Measurements from ENCODE around the gene RABGAP1L.

DNA sequence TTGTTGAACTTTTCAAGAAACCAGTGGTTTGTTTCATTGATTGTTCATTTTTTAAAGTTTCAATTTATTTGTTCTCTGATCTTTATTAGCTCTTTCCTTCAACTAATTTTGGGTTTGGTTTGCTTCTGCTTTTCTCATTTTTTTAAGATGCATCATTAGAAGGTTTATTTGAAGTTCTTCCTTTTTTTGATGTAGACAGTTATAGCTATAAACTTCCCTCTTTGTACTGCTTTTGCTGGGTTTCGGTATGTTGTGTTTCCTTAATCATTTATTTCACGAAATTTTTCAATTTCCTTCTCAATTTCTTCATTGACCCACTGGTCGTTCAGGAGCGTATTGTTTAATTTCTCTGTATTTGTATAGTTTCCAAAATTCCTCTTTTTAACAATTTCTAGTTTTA is 155.1 kb downstream of the RABGAP1L start:
- TF ChIP-seq CTCF (IDR thresholded peaks at IDR 0.05) (no peak), POLR2A (IDR thresholded peaks at IDR 0.05) (no peak)
